Stimulated activated CD8-positive, alpha-beta memory T cell treated with anti-CD3 and anti-CD28 coated beads, Interleukin-4, amount 100 ng/mL, for 24 hours (primary cell): ENCODE results near the gene SLC26A1.

ENCODE experiments used
- DNase-seq: peaks from one replicate; pipeline ENCODE4 v3.0.0-alpha.2; 2020; ENCODE audit warnings: low read depth

Gene SLC26A1

GRCh38 chr4:993111-994029 is at the start of gene SLC26A1:
Gene SLC26A1 (minus strand): TSS chr4:993404. CDS start chr4:991703, 1,701 bp downstream.
- DNase-seq, result no peak

GRCh38 chr4:1042352-1043055 is 49.3 kb upstream of the SLC26A1 start:
- DNase-seq, result no peak

GRCh38 chr4:1041936-1042330 is 48.7 kb upstream of the SLC26A1 start:
- DNase-seq, result no peak

GRCh38 chr4:1041147-1041935 is 48.1 kb upstream of the SLC26A1 start:
- DNase-seq, result no peak

- DNase-seq, result no peak
Observed at GRCh38 chr4:1040344-1041146, 47.3 kb upstream of the SLC26A1 start.

- no peak for DNase-seq
Observed at GRCh38 chr4:1039493-1040343, 46.5 kb upstream of the SLC26A1 start.

GRCh38 chr4:1038948-1039492 is 45.8 kb upstream of the SLC26A1 start:
- DNase-seq, result no peak

- DNase-seq, result no peak
Observed at GRCh38 chr4:1036976-1037810, 44.0 kb upstream of the SLC26A1 start.

GRCh38 chr4:1036095-1036494 is 42.9 kb upstream of the SLC26A1 start:
- no peak for DNase-seq

GRCh38 chr4:1035510-1035909 is 42.3 kb upstream of the SLC26A1 start:
- no peak for DNase-seq

GRCh38 chr4:1033840-1034551 is 40.8 kb upstream of the SLC26A1 start:
- DNase-seq, result no peak

- DNase-seq, result no peak
Observed at GRCh38 chr4:1032861-1033260, 39.7 kb upstream of the SLC26A1 start.

GRCh38 chr4:1031956-1032795 is 39.0 kb upstream of the SLC26A1 start:
- DNase-seq, result no peak

GRCh38 chr4:1031346-1031745 is 38.1 kb upstream of the SLC26A1 start:
- DNase-seq, result no peak

- no peak for DNase-seq
Observed at GRCh38 chr4:1030559-1030958, 37.4 kb upstream of the SLC26A1 start.

- no peak for DNase-seq
Observed at GRCh38 chr4:1030031-1030430, 36.8 kb upstream of the SLC26A1 start.

GRCh38 chr4:1029529-1029928 is 36.3 kb upstream of the SLC26A1 start:
- DNase-seq, result no peak
